CD4-positive, alpha-beta T cell (primary cell): ENCODE data around the gene LRRK1. TPM values are rescaled to one million over a fixed set of nuclear protein-coding genes. Genes with fewer than 3 reads are reported as not detected.

Source experiments
- ATAC-seq: fragments of 200-7000 bp; cut with Tn5 transposase; one replicate; pipeline ENCODE4 v1.10.0; 2022; ENCODE audit warnings: mild to moderate bottlenecking; ENCODE audit not compliant: poor library complexity
- CTCF ChIA-PET: fragments of 350-600 bp; sonication (Branson Sonifier 250); formaldehyde crosslinking; loops from one replicate; lab custom pipeline; 2021; ENCODE audit warnings: antibody characterized with exemption, inconsistent platforms; lab: Charles Lee
- POLR2A ChIA-PET: fragments of 350-600 bp; sonication (Branson Sonifier 250); formaldehyde crosslinking; loops from one replicate; lab custom pipeline; 2021; ENCODE audit warnings: antibody characterized with exemption, inconsistent platforms; lab: Charles Lee
- DNase-seq, 14 experiments: peaks; one replicate each; pipeline ENCODE4 v3.0.0-alpha.2; 2013 to 2020; ENCODE audit warnings: mixed read lengths in 2 of 14
- H3K27ac ChIP-seq, 2 donors: one replicate each; pipeline versions ENCODE4 v1.5.1 to v1.7.0; 2013; ENCODE audit warnings: low read length in 2 of 2, low read depth in 1 of 2, mild to moderate bottlenecking in 1 of 2
- H3K27me3 ChIP-seq, 2 experiments: 1 replicate in 1 of 2; 2 replicates in 1 of 2; pipeline versions ENCODE4 v1.6.1 to v1.7.0; 2013; ENCODE audit warnings: low read length in 2 of 2, control low read depth in 1 of 2, mild to moderate bottlenecking in 1 of 2, moderate library complexity in 1 of 2; ENCODE audit not compliant: insufficient read depth in 2 of 2, control insufficient read depth in 1 of 2
- H3K36me3 ChIP-seq: one replicate; pipeline ENCODE4 v1.6.1; 2013; ENCODE audit warnings: low read length, control low read depth; ENCODE audit not compliant: insufficient read depth
- H3K4me1 ChIP-seq: one replicate; pipeline ENCODE4 v1.6.1; 2013; ENCODE audit warnings: low read length, control low read depth; ENCODE audit not compliant: insufficient read depth
- H3K4me3 ChIP-seq: one replicate; pipeline ENCODE4 v1.5.1; 2013; ENCODE audit warnings: mild to moderate bottlenecking, low read length, moderate library complexity
- H3K9me3 ChIP-seq, 2 experiments: 1 replicate in 1 of 2; 2 replicates in 1 of 2; pipeline versions ENCODE4 v1.6.1 to v1.7.0; 2013; ENCODE audit warnings: low read length in 2 of 2, mild to moderate bottlenecking in 2 of 2, control low read depth in 1 of 2, moderate library complexity in 1 of 2; ENCODE audit not compliant: control insufficient read depth in 1 of 2, insufficient read depth in 1 of 2
- H3K27ac Mint-ChIP-seq: one replicate; pipeline ENCODE4 v1.8.0; 2020; ENCODE audit warnings: mixed read lengths
- H3K27me3 Mint-ChIP-seq: one replicate; pipeline ENCODE4 v1.8.0; 2021; ENCODE audit warnings: mixed read lengths
- H3K36me3 Mint-ChIP-seq: one replicate; pipeline ENCODE4 v1.8.0; 2021; ENCODE audit warnings: low read depth, mixed read lengths
- H3K4me1 Mint-ChIP-seq: one replicate; pipeline ENCODE4 v1.8.0; 2021; ENCODE audit warnings: low read depth, mixed read lengths
- H3K4me3 Mint-ChIP-seq: one replicate; pipeline ENCODE4 v1.8.0; 2020; ENCODE audit warnings: mild to moderate bottlenecking, mixed read lengths
- H3K9me3 Mint-ChIP-seq: one replicate; pipeline ENCODE4 v1.8.0; 2020; ENCODE audit warnings: mixed read lengths
- intact Hi-C, 2 experiments: fragments of 100-400 bp; cut with DNase I in 1 of 2; cut with micrococcal nuclease in 1 of 2; formaldehyde crosslinking; loops; one replicate each; pipeline versions ENCODE4 v1.15.1 to v1.9.0; 2023 to 2025; cut with DNase I, micrococcal nuclease
- total RNA-seq, 174 experiments: library from RNA in 2 of 174; stranded (reverse) in 2 of 174; gene quantifications; one replicate each; pipeline ENCODE4 v1.2.3 and lab custom pipeline; 2021 to 2026
- TF ChIP-seq, protein P1 (sequence below): fragments of 200-600 bp; IDR thresholded peaks from one replicate; pipeline ENCODE4 v1.8.0; 2022; ENCODE audit warnings: antibody characterized with exemption, mild to moderate bottlenecking

The LRRK1 gene
- total RNA-seq, 2 experiments from 2014 or later = 0.60 to 0.73 TPM

DNA sequence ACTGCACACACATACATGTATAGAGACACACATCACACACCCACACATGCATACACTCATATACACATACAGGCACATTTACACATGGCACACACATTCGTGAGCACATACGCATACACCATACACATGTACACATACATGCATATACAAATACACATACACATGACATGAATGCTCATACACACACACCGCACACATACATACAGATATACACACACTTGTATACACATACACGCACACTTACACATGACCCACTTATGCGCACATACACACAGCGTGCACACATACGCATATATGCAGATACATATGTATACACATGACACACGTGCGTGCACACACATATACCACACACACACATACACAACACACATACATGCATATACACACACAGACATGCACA, 162.7 kb downstream of the LRRK1 start:
- Mint-ChIP-seq H3K9me3 (no peaks in the 10 kb centered on the region), H3K36me3 (no peaks in the 10 kb centered on the region), H3K27ac (no peak overlapping the region), H3K27me3 (no peaks in the 10 kb centered on the region), H3K4me1 (no peaks in the 10 kb centered on the region), H3K4me3 (no peak overlapping the region)
- TF ChIP-seq, protein P1, sequence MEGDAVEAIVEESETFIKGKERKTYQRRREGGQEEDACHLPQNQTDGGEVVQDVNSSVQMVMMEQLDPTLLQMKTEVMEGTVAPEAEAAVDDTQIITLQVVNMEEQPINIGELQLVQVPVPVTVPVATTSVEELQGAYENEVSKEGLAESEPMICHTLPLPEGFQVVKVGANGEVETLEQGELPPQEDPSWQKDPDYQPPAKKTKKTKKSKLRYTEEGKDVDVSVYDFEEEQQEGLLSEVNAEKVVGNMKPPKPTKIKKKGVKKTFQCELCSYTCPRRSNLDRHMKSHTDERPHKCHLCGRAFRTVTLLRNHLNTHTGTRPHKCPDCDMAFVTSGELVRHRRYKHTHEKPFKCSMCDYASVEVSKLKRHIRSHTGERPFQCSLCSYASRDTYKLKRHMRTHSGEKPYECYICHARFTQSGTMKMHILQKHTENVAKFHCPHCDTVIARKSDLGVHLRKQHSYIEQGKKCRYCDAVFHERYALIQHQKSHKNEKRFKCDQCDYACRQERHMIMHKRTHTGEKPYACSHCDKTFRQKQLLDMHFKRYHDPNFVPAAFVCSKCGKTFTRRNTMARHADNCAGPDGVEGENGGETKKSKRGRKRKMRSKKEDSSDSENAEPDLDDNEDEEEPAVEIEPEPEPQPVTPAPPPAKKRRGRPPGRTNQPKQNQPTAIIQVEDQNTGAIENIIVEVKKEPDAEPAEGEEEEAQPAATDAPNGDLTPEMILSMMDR = no peak
- Histone ChIP-seq H3K27me3 (no peaks in the 10 kb centered on the region), H3K9me3 (no peaks in the 10 kb centered on the region), H3K4me3 (no peak overlapping the region), H3K4me1 (no peaks in the 10 kb centered on the region), H3K27ac (no peak overlapping the region), H3K36me3 (no peaks in the 10 kb centered on the region)
- ChIA-PET CTCF (no interaction called here), POLR2A (no interaction called here)
- intact Hi-C loops = no loop called here
- DNase-seq = no peak
- no peak for ATAC-seq

DNA sequence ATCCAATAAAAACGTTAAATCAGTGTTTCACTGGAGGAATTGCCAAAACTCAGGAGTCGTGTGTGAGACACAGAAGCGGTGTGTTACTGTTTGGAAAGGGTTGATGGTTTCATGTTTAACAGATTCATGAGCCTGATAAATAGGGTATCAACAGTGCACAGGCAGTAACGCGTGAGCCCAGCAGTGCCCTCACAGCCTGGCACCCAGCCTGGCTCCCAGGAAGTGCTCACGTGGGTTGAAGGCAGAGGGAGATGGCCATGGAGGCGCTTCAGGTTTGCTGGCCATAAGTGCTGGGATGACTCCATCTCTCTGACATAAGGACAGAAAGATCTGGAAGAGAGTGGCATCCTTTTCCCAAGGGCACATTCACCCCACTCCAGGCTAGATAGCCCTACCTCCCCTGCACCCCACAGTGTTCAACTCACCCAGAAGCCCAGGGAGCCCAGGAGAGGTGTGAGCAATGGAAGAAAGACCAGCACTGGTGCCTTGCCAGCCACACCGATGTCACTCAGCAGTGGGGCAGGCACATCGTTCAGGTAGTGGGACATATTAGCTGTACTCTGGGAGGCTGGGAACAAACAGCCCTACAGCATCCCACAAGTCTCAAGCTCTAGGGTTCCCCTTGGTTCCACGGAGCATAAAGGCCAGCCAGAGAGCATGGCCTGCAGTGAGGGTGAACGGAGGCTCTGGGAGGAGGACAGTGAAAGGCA, 164.3 kb downstream of the LRRK1 start:
- H3K27ac ChIP-seq = no peak overlapping the region
- DNase-seq = no peak
- peaks cover under 1% of the 10 kb centered on the region for H3K4me1 ChIP-seq
- Mint-ChIP-seq H3K27me3 (no peaks in the 10 kb centered on the region), H3K36me3 (no peaks in the 10 kb centered on the region), H3K9me3 (no peaks in the 10 kb centered on the region), H3K4me1 (no peaks in the 10 kb centered on the region), H3K4me3 (no peak overlapping the region), H3K27ac (no peak overlapping the region)
- peaks cover 0 to 3% of the 10 kb centered on the region in 2 experiments for H3K27me3 ChIP-seq
- H3K4me3 ChIP-seq = no peak overlapping the region
- H3K36me3 ChIP-seq = no peaks in the 10 kb centered on the region
- no peak for ATAC-seq
- ChIA-PET CTCF (no interaction called here), POLR2A (no interaction called here)
- intact Hi-C loops = no loop called here
- TF ChIP-seq, protein P1 = no peak
- no peaks in the 10 kb centered on the region for H3K9me3 ChIP-seq

DNA sequence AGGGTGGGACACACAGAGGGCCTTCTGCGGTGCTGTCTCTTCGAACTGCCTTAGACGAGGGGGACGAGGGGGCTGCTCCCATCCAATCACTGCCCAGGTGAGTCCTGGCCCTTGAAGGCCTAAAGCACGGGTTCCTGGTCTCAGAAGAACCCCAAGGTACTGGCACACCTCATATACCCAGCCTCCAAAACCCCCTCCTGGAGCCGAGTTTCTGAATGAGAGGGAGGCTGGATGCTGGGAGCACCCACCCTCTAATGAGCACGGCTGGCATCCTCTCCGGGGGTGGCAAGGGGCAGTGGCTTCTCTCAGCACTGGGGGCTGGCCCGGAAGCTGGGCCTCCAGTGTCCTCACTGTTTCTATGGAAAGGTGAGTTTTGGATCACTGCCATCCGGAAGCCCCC, 165.6 kb downstream of the LRRK1 start:
- no peak overlapping the region for H3K4me3 ChIP-seq
- H3K27ac Mint-ChIP-seq = no peak overlapping the region
- H3K36me3 Mint-ChIP-seq = no peaks in the 10 kb centered on the region
- intact Hi-C loops = loop anchor here in 1 of 2 experiments (5.0 kb wide), 2 partner anchors 78 to 568 kb away; partner anchors contain the start of gene TM2D3
- no peak overlapping the region for H3K4me3 Mint-ChIP-seq
- no peaks in the 10 kb centered on the region for H3K27me3 Mint-ChIP-seq
- H3K4me1 ChIP-seq = peaks cover 7% of the 10 kb centered on the region
- H3K4me1 Mint-ChIP-seq = no peaks in the 10 kb centered on the region
- no peak for DNase-seq
- H3K36me3 ChIP-seq = no peaks in the 10 kb centered on the region
- H3K9me3 Mint-ChIP-seq = no peaks in the 10 kb centered on the region
- peaks cover 0 to 3% of the 10 kb centered on the region in 2 experiments for H3K27me3 ChIP-seq
- ChIA-PET POLR2A (no interaction called here), CTCF (interaction anchor here (3.1 kb wide), 1 partner anchor 173 kb away, joined by 9 read pairs; no protein-coding TSS in a partner anchor)
- ATAC-seq = no peak
- H3K27ac ChIP-seq = no peak overlapping the region
- no peaks in the 10 kb centered on the region for H3K9me3 ChIP-seq
- TF ChIP-seq, protein P1 = no peak
